Transverse colon (tissue), 4 donors: ENCODE measurements around the gene ANGPTL8.

Experiments
- POLR2A ChIP-seq: fragments of 450-650 bp; IDR thresholded peaks from one replicate; pipeline ENCODE4 v1.6.1; 2016; ENCODE audit warnings: antibody characterized with exemption, mild to moderate bottlenecking, moderate library complexity
- POLR2AphosphoS5 ChIP-seq, 3 donors: sonication (generic); formaldehyde crosslinking; IDR thresholded peaks; one replicate each; pipeline ENCODE4 v1.6.1; 2016; ENCODE audit warnings: antibody characterized with exemption in 3 of 3
- TF ChIP-seq, protein P1 (sequence below), 5 experiments: fragments of 200-600 bp in 3 of 5; fragments of 450-650 bp in 2 of 5; sonication (generic) in 3 of 5; IDR thresholded peaks; 1 replicate in 2 of 5; 2 replicates in 3 of 5; pipeline ENCODE4 v1.5.1; 2016 to 2017; ENCODE audit warnings: antibody characterized with exemption in 5 of 5, inconsistent platforms in 3 of 5, mild to moderate bottlenecking in 2 of 5, moderate library complexity in 1 of 5

DNA sequence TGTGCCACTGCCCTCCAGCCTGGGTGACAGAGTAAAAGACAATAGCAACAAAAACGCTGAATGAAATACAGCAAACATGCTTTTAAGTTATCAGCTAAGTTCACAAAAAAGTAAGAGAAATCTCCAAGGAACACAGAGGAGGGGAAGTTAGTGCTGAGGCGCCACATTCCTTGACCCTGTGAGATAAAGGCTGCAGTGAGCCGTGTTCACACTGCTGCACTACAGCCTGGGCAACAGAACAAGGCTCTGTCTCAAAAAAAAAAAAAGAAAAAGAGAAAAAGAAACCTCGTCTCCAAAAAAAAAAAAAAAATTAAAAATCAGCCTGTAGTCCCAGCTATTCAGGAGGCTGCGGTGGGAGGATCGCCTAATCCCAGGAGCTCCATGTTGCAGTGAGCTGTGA lies 39.3 kb downstream of the ANGPTL8 start:
- TF ChIP-seq, protein P1, sequence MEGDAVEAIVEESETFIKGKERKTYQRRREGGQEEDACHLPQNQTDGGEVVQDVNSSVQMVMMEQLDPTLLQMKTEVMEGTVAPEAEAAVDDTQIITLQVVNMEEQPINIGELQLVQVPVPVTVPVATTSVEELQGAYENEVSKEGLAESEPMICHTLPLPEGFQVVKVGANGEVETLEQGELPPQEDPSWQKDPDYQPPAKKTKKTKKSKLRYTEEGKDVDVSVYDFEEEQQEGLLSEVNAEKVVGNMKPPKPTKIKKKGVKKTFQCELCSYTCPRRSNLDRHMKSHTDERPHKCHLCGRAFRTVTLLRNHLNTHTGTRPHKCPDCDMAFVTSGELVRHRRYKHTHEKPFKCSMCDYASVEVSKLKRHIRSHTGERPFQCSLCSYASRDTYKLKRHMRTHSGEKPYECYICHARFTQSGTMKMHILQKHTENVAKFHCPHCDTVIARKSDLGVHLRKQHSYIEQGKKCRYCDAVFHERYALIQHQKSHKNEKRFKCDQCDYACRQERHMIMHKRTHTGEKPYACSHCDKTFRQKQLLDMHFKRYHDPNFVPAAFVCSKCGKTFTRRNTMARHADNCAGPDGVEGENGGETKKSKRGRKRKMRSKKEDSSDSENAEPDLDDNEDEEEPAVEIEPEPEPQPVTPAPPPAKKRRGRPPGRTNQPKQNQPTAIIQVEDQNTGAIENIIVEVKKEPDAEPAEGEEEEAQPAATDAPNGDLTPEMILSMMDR (IDR thresholded peaks at IDR 0.05) = no peak
- no peak for TF ChIP-seq POLR2A
- no peak for TF ChIP-seq POLR2AphosphoS5 (IDR thresholded peaks at IDR 0.05)
